Loucy (cell line): ENCODE measurements around the gene AFF3.

ENCODE experiments used
- H2AFZ ChIP-seq: fragments of 200-600 bp; sonication (generic); 2 replicates; pipeline ENCODE4 v1.6.0; 2016; ENCODE audit warnings: antibody characterized with exemption, mild to moderate bottlenecking, low read length, moderate library complexity
- H3F3A ChIP-seq: fragments of 200-600 bp; 2 replicates; pipeline ENCODE4 v1.6.0; 2016; ENCODE audit warnings: antibody characterized with exemption, low read depth, mild to moderate bottlenecking
- H3K27me3 ChIP-seq: fragments of 200-600 bp; sonication (generic); 2 replicates; pipeline ENCODE4 v1.6.1; 2014; ENCODE audit warnings: low read length, mild to moderate bottlenecking; ENCODE audit not compliant: insufficient read depth, poor library complexity, severe bottlenecking
- H3K36me3 ChIP-seq: fragments of 200-600 bp; sonication (generic); 2 replicates; pipeline ENCODE4 v1.6.1; 2016; ENCODE audit warnings: low read length; ENCODE audit not compliant: insufficient read depth
- H3K4me1 ChIP-seq: fragments of 200-600 bp; sonication (generic); 2 replicates; pipeline ENCODE4 v1.5.1; 2014; ENCODE audit warnings: low read length, mild to moderate bottlenecking; ENCODE audit not compliant: insufficient read depth, poor library complexity, severe bottlenecking
- H3K4me2 ChIP-seq: fragments of 200-600 bp; sonication (generic); 2 replicates; pipeline ENCODE4 v1.6.0; 2014; ENCODE audit warnings: antibody characterized with exemption, low read length, low read depth, mild to moderate bottlenecking; ENCODE audit not compliant: poor library complexity, severe bottlenecking
- H3K4me3 ChIP-seq: fragments of 200-600 bp; sonication (generic); 2 replicates; pipeline ENCODE4 v1.5.1; 2014; ENCODE audit warnings: low read length, mild to moderate bottlenecking, mixed read lengths; ENCODE audit not compliant: poor library complexity, severe bottlenecking
- H3K79me2 ChIP-seq: fragments of 200-600 bp; sonication (generic); 2 replicates; pipeline ENCODE4 v1.6.1; 2014; ENCODE audit warnings: low read length; ENCODE audit not compliant: insufficient read depth
- H3K9ac ChIP-seq: fragments of 200-600 bp; sonication (generic); 2 replicates; pipeline ENCODE4 v1.6.0; 2014; ENCODE audit warnings: mild to moderate bottlenecking, low read depth, low read length, moderate library complexity; ENCODE audit not compliant: poor library complexity, severe bottlenecking
- H3K9me2 ChIP-seq: fragments of 200-600 bp; sonication (generic); replicated peaks from 2 replicates; pipeline ENCODE4 v1.6.1; 2016; ENCODE audit warnings: low read depth, low read length, mixed read lengths
- H3K9me3 ChIP-seq: fragments of 200-600 bp; sonication (generic); 2 replicates; pipeline ENCODE4 v1.6.1; 2014; ENCODE audit warnings: mild to moderate bottlenecking, antibody characterized with exemption, low read length, low read depth; ENCODE audit not compliant: insufficient read depth
- H4K20me1 ChIP-seq: fragments of 200-600 bp; sonication (generic); 2 replicates; pipeline ENCODE4 v1.6.0; 2014; ENCODE audit warnings: antibody characterized with exemption, low read length, mild to moderate bottlenecking; ENCODE audit not compliant: insufficient read depth, poor library complexity, severe bottlenecking
- EZH2phosphoT487 ChIP-seq: fragments of 200-600 bp; IDR thresholded peaks from 2 replicates; pipeline ENCODE4 v1.6.1; 2018; ENCODE audit warnings: antibody characterized with exemption, mild to moderate bottlenecking, moderate library complexity, borderline replicate concordance
- TF ChIP-seq, protein P1 (sequence below): fragments of 200-600 bp; sonication (generic); conservative IDR thresholded peaks from 2 replicates; pipeline ENCODE4 v1.5.1; 2014; ENCODE audit warnings: mild to moderate bottlenecking, antibody characterized with exemption, low read length

Gene AFF3

DNA sequence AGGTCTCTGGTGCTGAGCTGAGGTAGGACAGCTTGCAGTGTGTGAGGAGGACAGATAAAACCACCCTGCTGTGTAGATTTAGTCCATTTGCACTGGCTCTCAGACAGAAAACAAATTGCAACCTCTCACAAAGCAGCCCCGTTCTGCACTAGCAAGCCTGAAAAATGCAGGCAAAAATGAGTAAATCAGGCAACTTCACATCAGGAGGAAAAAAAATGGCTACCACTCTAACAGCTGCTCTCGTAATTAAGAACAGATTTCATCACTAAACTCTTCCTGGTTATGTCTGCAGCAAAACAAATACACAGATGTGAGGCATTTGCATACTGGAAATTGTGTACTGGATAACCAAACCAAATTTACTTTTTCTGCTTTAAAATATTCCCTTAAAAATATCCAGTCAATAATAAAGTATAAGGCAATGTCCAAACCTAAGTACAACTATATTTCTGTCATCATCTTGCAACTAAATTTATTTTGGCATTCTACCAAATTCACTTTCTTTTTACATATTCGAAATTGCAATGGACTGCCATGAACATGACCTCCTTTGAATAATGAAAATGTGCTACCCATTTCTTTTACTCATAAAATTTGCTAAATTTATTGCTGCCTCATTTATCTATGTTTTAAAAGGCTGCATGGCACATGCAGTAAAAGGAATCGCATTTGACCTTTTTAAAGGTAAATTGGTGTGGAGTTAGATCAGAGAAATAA, 157.4 kb downstream of the AFF3 start:
- Histone ChIP-seq H3K9me3 (no peaks in the 10 kb centered on the region), H4K20me1 (no peaks in the 10 kb centered on the region), H3F3A (no peaks in the 10 kb centered on the region), H3K4me1 (peaks cover 8% of the 10 kb centered on the region), H3K27me3 (no peaks in the 10 kb centered on the region), H2AFZ (no peak overlapping the region), H3K4me2 (peak overlapping the region; percentile 45), H3K79me2 (no peaks in the 10 kb centered on the region), H3K4me3 (no peak overlapping the region), H3K36me3 (no peaks in the 10 kb centered on the region; the same call in 1 of the 2 replicates), H3K9me2 (no peaks in the 10 kb centered on the region), H3K9ac (no peak overlapping the region)
- TF ChIP-seq, protein P1, sequence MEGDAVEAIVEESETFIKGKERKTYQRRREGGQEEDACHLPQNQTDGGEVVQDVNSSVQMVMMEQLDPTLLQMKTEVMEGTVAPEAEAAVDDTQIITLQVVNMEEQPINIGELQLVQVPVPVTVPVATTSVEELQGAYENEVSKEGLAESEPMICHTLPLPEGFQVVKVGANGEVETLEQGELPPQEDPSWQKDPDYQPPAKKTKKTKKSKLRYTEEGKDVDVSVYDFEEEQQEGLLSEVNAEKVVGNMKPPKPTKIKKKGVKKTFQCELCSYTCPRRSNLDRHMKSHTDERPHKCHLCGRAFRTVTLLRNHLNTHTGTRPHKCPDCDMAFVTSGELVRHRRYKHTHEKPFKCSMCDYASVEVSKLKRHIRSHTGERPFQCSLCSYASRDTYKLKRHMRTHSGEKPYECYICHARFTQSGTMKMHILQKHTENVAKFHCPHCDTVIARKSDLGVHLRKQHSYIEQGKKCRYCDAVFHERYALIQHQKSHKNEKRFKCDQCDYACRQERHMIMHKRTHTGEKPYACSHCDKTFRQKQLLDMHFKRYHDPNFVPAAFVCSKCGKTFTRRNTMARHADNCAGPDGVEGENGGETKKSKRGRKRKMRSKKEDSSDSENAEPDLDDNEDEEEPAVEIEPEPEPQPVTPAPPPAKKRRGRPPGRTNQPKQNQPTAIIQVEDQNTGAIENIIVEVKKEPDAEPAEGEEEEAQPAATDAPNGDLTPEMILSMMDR, result no peak
- TF ChIP-seq EZH2phosphoT487, result no peak

DNA sequence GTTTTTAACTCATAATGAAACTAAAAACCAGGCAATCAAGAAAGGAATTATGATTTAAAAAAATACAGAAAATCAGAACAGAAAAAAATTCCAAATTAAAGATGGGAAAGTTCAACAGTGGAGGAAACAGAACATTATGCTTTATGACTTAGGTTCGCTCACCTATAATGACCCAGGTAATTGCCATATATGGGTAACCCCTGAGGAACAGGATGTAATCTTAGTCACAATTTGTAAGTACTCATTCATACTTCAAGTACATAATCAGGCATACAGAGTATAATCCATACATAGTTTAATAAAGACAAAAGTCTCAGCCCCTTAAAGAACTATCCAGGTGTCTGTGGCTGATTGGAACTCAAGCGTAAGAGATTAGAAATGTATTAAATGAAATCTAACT, 159.6 kb downstream of the AFF3 start:
- Histone ChIP-seq H3K79me2 (no peaks in the 10 kb centered on the region), H3K36me3 (no peaks in the 10 kb centered on the region; the same call in 1 of the 2 replicates), H3F3A (no peaks in the 10 kb centered on the region), H3K4me2 (no peak overlapping the region), H3K9me2 (no peaks in the 10 kb centered on the region), H3K9me3 (no peaks in the 10 kb centered on the region), H3K9ac (no peak overlapping the region), H4K20me1 (no peaks in the 10 kb centered on the region), H2AFZ (no peak overlapping the region), H3K27me3 (no peaks in the 10 kb centered on the region), H3K4me3 (no peak overlapping the region), H3K4me1 (peaks cover 8% of the 10 kb centered on the region)
- TF ChIP-seq EZH2phosphoT487, result no peak
- TF ChIP-seq, protein P1, result no peak

- H3K4me3 ChIP-seq, result no peak overlapping the region
- no peak overlapping the region for H3K9ac ChIP-seq
- H3F3A ChIP-seq, result no peaks in the 10 kb centered on the region
- no peaks in the 10 kb centered on the region for H3K9me3 ChIP-seq
- TF ChIP-seq, protein P1, result no peak
- TF ChIP-seq EZH2phosphoT487, result no peak
- no peak overlapping the region for H2AFZ ChIP-seq
- H3K27me3 ChIP-seq, result no peaks in the 10 kb centered on the region
- H3K9me2 ChIP-seq, result no peaks in the 10 kb centered on the region
- H3K36me3 ChIP-seq, result no peaks in the 10 kb centered on the region; the same call in 1 of the 2 replicates
- H4K20me1 ChIP-seq, result no peaks in the 10 kb centered on the region
- peaks cover 8% of the 10 kb centered on the region for H3K4me1 ChIP-seq
- no peaks in the 10 kb centered on the region for H3K79me2 ChIP-seq
- H3K4me2 ChIP-seq, result no peak overlapping the region
These were observed 160.6 kb downstream of the AFF3 start for GRCh38 chr2:99981840-99982239.
